ENCODE results near the gene RPP14.

The RPP14 gene

GRCh38 chr3:58356054-58356453 is 50.0 kb downstream of the RPP14 start:
- DNase-seq (ENCODE audit: low read depth), result no peak

GRCh38 chr3:58357402-58357801 is 51.4 kb downstream of the RPP14 start:
- DNase-seq (ENCODE audit: low read depth), result no peak

- DNase-seq (ENCODE audit: low read depth), result no peak
These were observed 52.0 kb downstream of the RPP14 start for GRCh38 chr3:58358092-58358491.

GRCh38 chr3:58358808-58359207 is 52.8 kb downstream of the RPP14 start:
- DNase-seq (ENCODE audit: low read depth), result no peak

- DNase-seq (ENCODE audit: low read depth), result no peak
These were observed 53.6 kb downstream of the RPP14 start for GRCh38 chr3:58359621-58360020.

GRCh38 chr3:58361866-58362265 is 55.8 kb downstream of the RPP14 start:
- DNase-seq (ENCODE audit: low read depth), result no peak

- DNase-seq (ENCODE audit: low read depth), result no peak
These were observed 60.7 kb downstream of the RPP14 start for GRCh38 chr3:58366699-58367098.

- no peak for DNase-seq (ENCODE audit: low read depth)
These were observed 63.0 kb downstream of the RPP14 start for GRCh38 chr3:58369038-58369437.

All from ELR (cell line).